ENCODE data around the gene HAUS5. TPM values are rescaled to one million over a fixed set of nuclear protein-coding genes. Genes with fewer than 3 reads are reported as not detected.

HAUS5 gene
- polyA plus RNA-seq, 1 donor from 2014 or later, result 14.4 TPM

GRCh38 chr19:35656700-35657099 lies 44.2 kb downstream of the HAUS5 start:
- H3F3A ChIP-seq (ENCODE audit: insufficient read depth, low read length, poor library complexity, severe bottlenecking), result no peaks in the 10 kb centered on the region
- no peaks in the 10 kb centered on the region for H3K27me3 ChIP-seq (ENCODE audit: insufficient read depth, low read depth, low read length)
- H3K9me3 ChIP-seq (ENCODE audit: low read length), result no peaks in the 10 kb centered on the region
- TF ChIP-seq RAD21 (conservative IDR thresholded peaks at IDR 0.05) (no peak), EP300 (conservative IDR thresholded peaks at IDR 0.05; ENCODE audit: poor library complexity, severe bottlenecking) (no peak), CTCF (IDR thresholded peaks at IDR 0.05; ENCODE audit: poor library complexity, severe bottlenecking) (no peak), SMC3 (conservative IDR thresholded peaks at IDR 0.05; ENCODE audit: poor library complexity) (no peak), MXI1 (conservative IDR thresholded peaks at IDR 0.05; ENCODE audit: poor library complexity, severe bottlenecking) (no peak), EZH2 (IDR thresholded peaks at IDR 0.05; ENCODE audit: borderline replicate concordance, insufficient read depth, low read length, poor library complexity, severe bottlenecking) (no peak), TAF1 (IDR thresholded peaks at IDR 0.05; ENCODE audit: low read depth) (no peak), POLR2AphosphoS5 (IDR thresholded peaks at IDR 0.05) (no peak), REST (IDR thresholded peaks at IDR 0.05; ENCODE audit: borderline replicate concordance) (no peak)
- no peak overlapping the region for H3K9ac ChIP-seq (ENCODE audit: low read length)
- no peak overlapping the region for H3K4me3 ChIP-seq (ENCODE audit: low read length)
- no peak overlapping the region for H3K27ac ChIP-seq (ENCODE audit: low read length)
- no peaks in the 10 kb centered on the region for H4K20me1 ChIP-seq (ENCODE audit: insufficient read depth)
- H3K79me2 ChIP-seq (replicated peaks; ENCODE audit: insufficient read depth, low read length), result no peaks in the 10 kb centered on the region
- no peak overlapping the region for H3K4me2 ChIP-seq (ENCODE audit: low read length)
- H3K9me2 ChIP-seq (ENCODE audit: insufficient read depth, low read length), result no peaks in the 10 kb centered on the region
- peaks cover 5% of the 10 kb centered on the region for H3K36me3 ChIP-seq (ENCODE audit: insufficient read depth, low read length)
- no peak overlapping the region for H2AFZ ChIP-seq (ENCODE audit: low read depth, low read length)

- Histone ChIP-seq H3K9me2 (ENCODE audit: insufficient read depth, low read length) (no peaks in the 10 kb centered on the region), H3K9ac (ENCODE audit: low read length) (no peak overlapping the region), H3K79me2 (replicated peaks; ENCODE audit: insufficient read depth, low read length) (no peaks in the 10 kb centered on the region), H3K9me3 (ENCODE audit: low read length) (no peaks in the 10 kb centered on the region), H3K36me3 (ENCODE audit: insufficient read depth, low read length) (peaks cover 5% of the 10 kb centered on the region), H3F3A (ENCODE audit: insufficient read depth, low read length, poor library complexity, severe bottlenecking) (no peaks in the 10 kb centered on the region), H3K4me3 (ENCODE audit: low read length) (no peak overlapping the region), H4K20me1 (ENCODE audit: insufficient read depth) (no peaks in the 10 kb centered on the region), H3K27me3 (ENCODE audit: insufficient read depth, low read depth, low read length) (no peaks in the 10 kb centered on the region), H3K27ac (ENCODE audit: low read length) (no peak overlapping the region), H3K4me2 (ENCODE audit: low read length) (no peak overlapping the region), H2AFZ (ENCODE audit: low read depth, low read length) (no peak overlapping the region)
- TF ChIP-seq REST (IDR thresholded peaks at IDR 0.05; ENCODE audit: borderline replicate concordance), result no peak
- TF ChIP-seq MXI1 (conservative IDR thresholded peaks at IDR 0.05; ENCODE audit: poor library complexity, severe bottlenecking), result no peak
- no peak for TF ChIP-seq RAD21 (conservative IDR thresholded peaks at IDR 0.05)
- no peak for TF ChIP-seq TAF1 (IDR thresholded peaks at IDR 0.05; ENCODE audit: low read depth)
- no peak for TF ChIP-seq SMC3 (conservative IDR thresholded peaks at IDR 0.05; ENCODE audit: poor library complexity)
- TF ChIP-seq EZH2 (IDR thresholded peaks at IDR 0.05; ENCODE audit: borderline replicate concordance, insufficient read depth, low read length, poor library complexity, severe bottlenecking), result no peak
- no peak for TF ChIP-seq EP300 (conservative IDR thresholded peaks at IDR 0.05; ENCODE audit: poor library complexity, severe bottlenecking)
- no peak for TF ChIP-seq POLR2AphosphoS5 (IDR thresholded peaks at IDR 0.05)
- no peak for TF ChIP-seq CTCF (IDR thresholded peaks at IDR 0.05; ENCODE audit: poor library complexity, severe bottlenecking)
These were observed 45.6 kb downstream of the HAUS5 start for GRCh38 chr19:35657904-35658700.
